Colonic mucosa (tissue), 4 donors: ENCODE data around the gene ZBTB48. TPM values are rescaled to one million over a fixed set of nuclear protein-coding genes. Genes with fewer than 3 reads are reported as not detected.

ENCODE experiments used
- DNase-seq: peaks from one replicate; pipeline ENCODE4 v3.0.0-alpha.2; 2020
- H3K27ac ChIP-seq: fragments of 200-600 bp; one replicate; pipeline ENCODE4 v1.8.0; 2021
- H3K27me3 ChIP-seq: fragments of 200-600 bp; one replicate; pipeline ENCODE4 v1.8.0; 2021
- H3K36me3 ChIP-seq: fragments of 200-600 bp; one replicate; pipeline ENCODE4 v1.8.0; 2021
- H3K4me1 ChIP-seq: fragments of 200-600 bp; one replicate; pipeline ENCODE4 v1.8.0; 2021; ENCODE audit warnings: mild to moderate bottlenecking
- H3K4me3 ChIP-seq: fragments of 200-600 bp; one replicate; pipeline ENCODE4 v1.8.0; 2021
- H3K9ac ChIP-seq, 2 donors: one replicate each; pipeline ENCODE4 v1.7.0; 2013; ENCODE audit warnings: control low read depth in 2 of 2, low read depth in 2 of 2, low read length in 2 of 2
- H3K9me3 ChIP-seq: fragments of 200-600 bp; one replicate; pipeline ENCODE4 v1.8.0; 2021
- intact Hi-C: fragments of 100-400 bp; cut with DNase I; formaldehyde crosslinking; loops from one replicate; pipeline ENCODE4 v1.14.1; 2022
- total RNA-seq, 2 donors: library from RNA; stranded (reverse); fragmentation: NEBNext Ultra II Directional in 1 of 2; extraction: Animal tissue kit (Norgen Biotek cat#: 25700) in 1 of 2; gene quantifications; one replicate each; pipeline ENCODE4 v1.2.1, GENCODE V29; 2021
- TF ChIP-seq, protein P1 (sequence below): fragments of 200-600 bp; IDR thresholded peaks from one replicate; pipeline ENCODE4 v1.8.0; 2022; ENCODE audit warnings: antibody characterized with exemption, mild to moderate bottlenecking
- donor health status: healthy.
- donor health status: DM: no; HTN: no; CAD: no.
- donor health status: DM: no; HTN: no; CAD: no.

ZBTB48 gene
- total RNA-seq, 2 donors from 2014 or later = 37.0 to 44.5 TPM

DNA sequence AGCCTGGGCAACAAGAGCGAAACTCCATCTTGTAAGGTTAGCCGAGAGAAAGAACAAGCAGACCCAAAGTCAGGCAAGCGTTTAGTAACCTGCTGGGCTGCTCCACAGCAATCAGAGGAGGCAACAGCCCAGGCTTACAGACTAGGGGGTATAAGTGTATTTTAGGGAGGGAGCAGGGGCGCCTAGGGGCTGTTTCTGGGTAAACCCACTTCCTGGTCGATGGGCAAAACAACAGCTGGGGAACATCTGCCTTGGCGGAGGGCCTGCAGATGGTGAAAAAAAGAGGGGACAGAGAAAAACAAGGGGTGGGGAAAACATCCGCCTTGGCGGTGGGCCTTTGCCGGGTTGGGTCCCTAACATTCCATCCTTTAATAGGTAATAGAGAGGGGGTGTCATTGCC, 19.5 kb upstream of the ZBTB48 start:
- TF ChIP-seq, protein P1, sequence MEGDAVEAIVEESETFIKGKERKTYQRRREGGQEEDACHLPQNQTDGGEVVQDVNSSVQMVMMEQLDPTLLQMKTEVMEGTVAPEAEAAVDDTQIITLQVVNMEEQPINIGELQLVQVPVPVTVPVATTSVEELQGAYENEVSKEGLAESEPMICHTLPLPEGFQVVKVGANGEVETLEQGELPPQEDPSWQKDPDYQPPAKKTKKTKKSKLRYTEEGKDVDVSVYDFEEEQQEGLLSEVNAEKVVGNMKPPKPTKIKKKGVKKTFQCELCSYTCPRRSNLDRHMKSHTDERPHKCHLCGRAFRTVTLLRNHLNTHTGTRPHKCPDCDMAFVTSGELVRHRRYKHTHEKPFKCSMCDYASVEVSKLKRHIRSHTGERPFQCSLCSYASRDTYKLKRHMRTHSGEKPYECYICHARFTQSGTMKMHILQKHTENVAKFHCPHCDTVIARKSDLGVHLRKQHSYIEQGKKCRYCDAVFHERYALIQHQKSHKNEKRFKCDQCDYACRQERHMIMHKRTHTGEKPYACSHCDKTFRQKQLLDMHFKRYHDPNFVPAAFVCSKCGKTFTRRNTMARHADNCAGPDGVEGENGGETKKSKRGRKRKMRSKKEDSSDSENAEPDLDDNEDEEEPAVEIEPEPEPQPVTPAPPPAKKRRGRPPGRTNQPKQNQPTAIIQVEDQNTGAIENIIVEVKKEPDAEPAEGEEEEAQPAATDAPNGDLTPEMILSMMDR = no peak

DNA sequence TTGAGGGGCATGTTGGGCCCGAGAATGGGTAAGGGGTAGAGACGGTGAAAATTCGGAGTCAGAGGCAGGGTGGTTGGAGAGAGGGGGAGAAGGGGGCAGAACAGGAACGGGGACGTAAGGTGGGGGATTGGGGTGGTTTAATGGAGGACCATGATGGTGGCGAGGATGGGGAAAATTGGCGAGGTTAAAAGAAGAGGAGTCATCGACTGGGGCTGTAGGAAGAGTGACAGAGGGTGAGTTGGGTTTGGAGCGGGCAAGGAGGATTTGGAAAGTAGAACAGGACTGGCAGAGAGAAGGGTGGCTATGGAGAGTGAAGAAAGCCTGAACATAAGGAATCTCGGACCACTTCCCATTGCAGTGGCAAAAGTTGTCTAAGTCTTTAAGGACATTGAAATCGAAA, 10.8 kb upstream of the ZBTB48 start:
- intact Hi-C loops = no loop called here
- TF ChIP-seq, protein P1 = no peak

More for the DNA sequence above, 19.5 kb upstream of the ZBTB48 start:
- Histone ChIP-seq H3K27ac (no peak overlapping the region), H3K36me3 (no peaks in the 10 kb centered on the region), H3K4me3 (no peak overlapping the region), H3K4me1 (no peaks in the 10 kb centered on the region), H3K9me3 (no peaks in the 10 kb centered on the region), H3K27me3 (no peaks in the 10 kb centered on the region), H3K9ac (no peak overlapping the region)
- no peak for DNase-seq
- intact Hi-C loops = no loop called here

DNA sequence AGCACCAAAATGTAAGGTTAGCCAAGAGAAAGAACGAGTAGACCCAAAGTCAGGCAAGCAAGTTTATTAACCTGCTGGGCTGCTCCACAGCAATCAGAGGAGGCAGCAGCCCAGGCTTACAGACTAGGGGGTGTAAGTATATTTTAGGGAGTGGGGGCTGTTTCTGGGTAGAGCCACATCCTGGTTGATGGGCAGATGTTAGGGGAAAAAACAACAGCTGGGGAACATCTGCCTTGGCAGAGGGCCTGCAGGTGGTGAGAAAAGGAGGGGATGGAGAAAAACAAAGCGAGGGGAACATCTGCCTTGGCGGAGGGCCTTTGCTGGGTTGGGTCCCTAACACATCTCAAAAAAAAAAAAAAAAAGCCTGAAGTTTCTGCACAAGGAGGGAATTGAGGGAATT, 9.7 kb upstream of the ZBTB48 start:
- TF ChIP-seq, protein P1 = no peak
- no peaks in the 10 kb centered on the region for H3K36me3 ChIP-seq
- H3K4me1 ChIP-seq = no peaks in the 10 kb centered on the region
- no peak for DNase-seq
- no peak overlapping the region for H3K9ac ChIP-seq
- intact Hi-C loops = no loop called here
- H3K27ac ChIP-seq = no peak overlapping the region
- H3K4me3 ChIP-seq = no peak overlapping the region
- no peaks in the 10 kb centered on the region for H3K27me3 ChIP-seq
- no peaks in the 10 kb centered on the region for H3K9me3 ChIP-seq

More for the DNA sequence above, 10.8 kb upstream of the ZBTB48 start:
- no peaks in the 10 kb centered on the region for H3K27me3 ChIP-seq
- H3K36me3 ChIP-seq = no peaks in the 10 kb centered on the region
- no peak overlapping the region for H3K4me3 ChIP-seq
- H3K4me1 ChIP-seq = no peaks in the 10 kb centered on the region
- no peak overlapping the region for H3K9ac ChIP-seq
- no peak for DNase-seq
- no peak overlapping the region for H3K27ac ChIP-seq
- H3K9me3 ChIP-seq = no peaks in the 10 kb centered on the region

DNA sequence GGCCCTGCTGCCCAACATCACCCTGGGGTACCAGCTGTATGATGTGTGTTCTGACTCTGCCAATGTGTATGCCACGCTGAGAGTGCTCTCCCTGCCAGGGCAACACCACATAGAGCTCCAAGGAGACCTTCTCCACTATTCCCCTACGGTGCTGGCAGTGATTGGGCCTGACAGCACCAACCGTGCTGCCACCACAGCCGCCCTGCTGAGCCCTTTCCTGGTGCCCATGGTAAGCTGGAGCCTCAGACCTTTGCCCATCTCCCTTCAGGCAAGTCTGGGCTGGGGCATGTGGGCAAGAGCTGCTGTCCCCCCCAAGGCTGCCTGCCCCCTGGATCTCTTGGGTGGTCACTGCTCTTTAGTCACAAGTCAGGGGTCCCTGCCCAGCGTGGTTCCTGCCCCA, 8.8 kb upstream of the ZBTB48 start:
- Histone ChIP-seq H3K4me3 (no peak overlapping the region), H3K9ac (no peak overlapping the region), H3K27me3 (no peaks in the 10 kb centered on the region), H3K27ac (no peak overlapping the region), H3K4me1 (no peaks in the 10 kb centered on the region), H3K36me3 (no peaks in the 10 kb centered on the region), H3K9me3 (no peaks in the 10 kb centered on the region)
- TF ChIP-seq, protein P1 = no peak
- no peak for DNase-seq
- intact Hi-C loops = no loop called here

DNA sequence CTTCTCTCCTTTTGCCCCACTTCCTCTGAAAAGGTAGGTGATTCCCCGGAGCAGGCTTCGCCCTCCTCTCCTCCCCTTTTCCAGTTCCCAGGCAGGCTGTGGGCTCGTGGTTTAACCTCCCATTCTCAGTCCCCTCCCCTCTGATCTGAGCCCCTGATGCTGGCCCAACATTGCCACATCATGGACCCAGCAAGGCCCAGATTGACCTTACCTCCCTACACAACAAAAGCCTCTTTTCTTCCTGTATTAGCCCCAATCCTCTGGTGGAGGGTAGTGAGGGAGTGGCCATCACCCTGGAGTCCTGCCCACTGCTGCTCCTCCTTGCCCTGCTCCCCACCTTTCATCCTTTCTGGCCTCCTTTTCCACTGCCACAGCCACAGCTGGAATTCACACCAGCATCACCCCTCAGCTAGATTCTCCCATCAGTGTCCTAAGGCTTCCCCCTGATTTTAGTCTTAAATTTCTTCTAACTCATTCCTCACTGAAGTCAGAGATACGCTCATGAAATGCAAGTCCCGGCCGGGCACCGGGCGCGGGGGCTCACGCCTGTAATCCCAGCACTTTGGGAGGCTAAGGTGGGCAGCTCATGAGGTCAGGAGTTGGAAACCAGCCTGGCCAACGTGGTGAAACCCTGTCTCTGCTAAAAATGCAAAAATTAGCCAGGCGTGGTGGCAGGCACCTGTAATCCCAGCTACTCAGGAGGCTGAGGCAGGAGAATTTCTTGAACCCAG, 7.0 kb upstream of the ZBTB48 start:
- TF ChIP-seq, protein P1 = no peak
- Histone ChIP-seq H3K4me3 (no peak overlapping the region), H3K9me3 (no peaks in the 10 kb centered on the region), H3K36me3 (no peaks in the 10 kb centered on the region), H3K27me3 (no peaks in the 10 kb centered on the region), H3K9ac (no peak overlapping the region), H3K27ac (no peak overlapping the region), H3K4me1 (no peaks in the 10 kb centered on the region)
- intact Hi-C loops = no loop called here
- no peak for DNase-seq
